OCI-LY1 (cell line): ENCODE results near the gene THOC5.
"Not testable (repeated sequence)": the region's sequence is repeated elsewhere in the genome, so short reads cannot be mapped to it uniquely, and the experiment has no call there.

Source experiments
- H2AFZ ChIP-seq: fragments of 200-600 bp; sonication (generic), shearing (Covaris generic); 2 replicates; pipeline ENCODE4 v1.6.0; 2014; ENCODE audit warnings: antibody characterized with exemption, mild to moderate bottlenecking, low read length
- H3F3A ChIP-seq: fragments of 200-600 bp; sonication (generic), shearing (Covaris generic); 2 replicates; pipeline ENCODE4 v1.6.0; 2014; ENCODE audit warnings: mild to moderate bottlenecking, antibody characterized with exemption, low read length, moderate library complexity; ENCODE audit not compliant: insufficient read depth
- H3K27ac ChIP-seq: fragments of 200-600 bp; sonication (generic); 2 replicates; pipeline ENCODE4 v1.5.1; 2014; ENCODE audit warnings: low read length, mixed run types, mild to moderate bottlenecking, low read depth; ENCODE audit not compliant: poor library complexity, severe bottlenecking
- H3K27me3 ChIP-seq: fragments of 200-600 bp; sonication (generic); 2 replicates; pipeline ENCODE4 v1.6.0; 2014; ENCODE audit warnings: antibody characterized with exemption, mild to moderate bottlenecking, low read length, moderate library complexity; ENCODE audit not compliant: insufficient read depth
- H3K36me3 ChIP-seq: fragments of 200-600 bp; sonication (generic); 2 replicates; pipeline ENCODE4 v1.6.1; 2014; ENCODE audit warnings: mild to moderate bottlenecking, antibody characterized with exemption, low read length, moderate library complexity, mixed read lengths; ENCODE audit not compliant: insufficient read depth
- H3K4me1 ChIP-seq: fragments of 200-600 bp; sonication (generic); 2 replicates; pipeline ENCODE4 v1.5.1; 2014; ENCODE audit warnings: mild to moderate bottlenecking, low read length, moderate library complexity; ENCODE audit not compliant: insufficient read depth, severe bottlenecking
- H3K4me2 ChIP-seq: fragments of 200-600 bp; sonication (generic), shearing (Covaris generic); 2 replicates; pipeline ENCODE4 v1.6.1; 2014; ENCODE audit warnings: low read length
- H3K4me3 ChIP-seq: fragments of 200-600 bp; sonication (generic); 2 replicates; pipeline ENCODE4 v1.5.1; 2014; ENCODE audit warnings: low read length, low read depth, mild to moderate bottlenecking, mixed read lengths; ENCODE audit not compliant: poor library complexity, severe bottlenecking
- H3K79me2 ChIP-seq: fragments of 200-600 bp; shearing (Covaris generic); 2 replicates; pipeline ENCODE4 v1.6.1; 2016; ENCODE audit warnings: mixed run types, low read length, mixed read lengths; ENCODE audit not compliant: insufficient read depth
- H3K9ac ChIP-seq: fragments of 200-600 bp; sonication (generic), shearing (Covaris generic); 2 replicates; pipeline ENCODE4 v1.6.1; 2014; ENCODE audit warnings: mild to moderate bottlenecking, low read length, mixed read lengths
- H3K9me2 ChIP-seq: fragments of 200-600 bp; sonication (generic), shearing (Covaris generic); 2 replicates; pipeline ENCODE4 v1.6.1; 2014; ENCODE audit warnings: low read depth, mild to moderate bottlenecking, low read length, mixed read lengths
- H3K9me3 ChIP-seq: fragments of 200-600 bp; shearing (Covaris generic); 2 replicates; pipeline ENCODE4 v1.6.1; 2014; ENCODE audit warnings: low read length, mixed read lengths
- H4K20me1 ChIP-seq: fragments of 200-600 bp; sonication (generic), shearing (Covaris generic); 2 replicates; pipeline ENCODE4 v1.6.0; 2016; ENCODE audit warnings: mild to moderate bottlenecking, low read length; ENCODE audit not compliant: insufficient read depth
- CTCF ChIP-seq: fragments of 200-600 bp; sonication (generic), shearing (Covaris generic); IDR thresholded peaks from 2 replicates; pipeline ENCODE4 v1.5.1; 2017; ENCODE audit warnings: mild to moderate bottlenecking, antibody characterized with exemption, low read length, moderate library complexity, mixed read lengths
- EZH2 ChIP-seq: fragments of 200-600 bp; sonication (generic), shearing (Covaris generic); IDR thresholded peaks from 2 replicates; pipeline ENCODE4 v1.8.0; 2017; ENCODE audit warnings: borderline replicate concordance, mixed run types, mild to moderate bottlenecking, antibody characterized with exemption, low read length, moderate library complexity, mixed read lengths

The THOC5 gene

DNA sequence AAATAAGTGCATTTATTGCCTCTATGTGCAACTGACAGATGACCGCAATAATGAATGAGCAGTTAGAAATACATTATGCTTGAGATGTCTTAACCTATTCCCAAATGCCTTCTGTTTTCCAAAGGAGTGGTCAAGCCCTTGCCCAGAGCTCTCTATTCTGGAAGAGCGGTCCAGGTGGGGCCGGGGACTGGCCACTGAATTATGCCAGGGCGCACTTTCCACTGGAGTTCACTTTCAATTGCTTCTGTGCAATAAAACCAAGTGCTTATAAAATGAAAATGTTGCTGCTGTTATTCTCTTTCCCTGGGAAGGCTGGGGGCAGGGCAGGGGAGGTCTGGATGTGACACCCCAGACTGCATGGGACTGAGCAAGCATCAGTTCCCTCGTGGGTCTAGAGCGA is 62.5 kb downstream of the THOC5 start:
- H3K27ac ChIP-seq = no peak overlapping the region
- H4K20me1 ChIP-seq = no peaks in the 10 kb centered on the region
- no peaks in the 10 kb centered on the region for H3K9me2 ChIP-seq
- H3K4me3 ChIP-seq = no peak overlapping the region
- H3K27me3 ChIP-seq = no peaks in the 10 kb centered on the region
- H3K4me1 ChIP-seq = no peaks in the 10 kb centered on the region
- H3K79me2 ChIP-seq = no peaks in the 10 kb centered on the region
- no peaks in the 10 kb centered on the region for H3K9me3 ChIP-seq
- no peaks in the 10 kb centered on the region for H3F3A ChIP-seq
- H2AFZ ChIP-seq = no peak overlapping the region
- H3K4me2 ChIP-seq = no peak overlapping the region
- no peak overlapping the region for H3K9ac ChIP-seq
- no peak for TF ChIP-seq EZH2
- H3K36me3 ChIP-seq = no peaks in the 10 kb centered on the region

DNA sequence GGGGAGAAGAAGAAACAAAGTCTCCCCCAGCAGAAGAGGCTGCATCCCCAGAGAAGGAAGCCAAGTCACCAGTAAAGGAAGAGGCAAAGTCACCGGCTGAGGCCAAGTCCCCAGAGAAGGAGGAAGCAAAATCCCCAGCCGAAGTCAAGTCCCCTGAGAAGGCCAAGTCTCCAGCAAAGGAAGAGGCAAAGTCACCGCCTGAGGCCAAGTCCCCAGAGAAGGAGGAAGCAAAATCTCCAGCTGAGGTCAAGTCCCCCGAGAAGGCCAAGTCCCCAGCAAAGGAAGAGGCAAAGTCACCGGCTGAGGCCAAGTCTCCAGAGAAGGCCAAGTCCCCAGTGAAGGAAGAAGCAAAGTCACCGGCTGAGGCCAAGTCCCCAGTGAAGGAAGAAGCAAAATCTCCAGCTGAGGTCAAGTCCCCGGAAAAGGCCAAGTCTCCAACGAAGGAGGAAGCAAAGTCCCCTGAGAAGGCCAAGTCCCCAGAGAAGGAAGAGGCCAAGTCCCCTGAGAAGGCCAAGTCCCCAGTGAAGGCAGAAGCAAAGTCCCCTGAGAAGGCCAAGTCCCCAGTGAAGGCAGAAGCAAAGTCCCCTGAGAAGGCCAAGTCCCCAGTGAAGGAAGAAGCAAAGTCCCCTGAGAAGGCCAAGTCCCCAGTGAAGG is 64.3 kb downstream of the THOC5 start:
- not testable (repeated sequence) for H3K4me1 ChIP-seq, H3K9me2 ChIP-seq, H3K36me3 ChIP-seq, H3K4me3 ChIP-seq, H3K4me2 ChIP-seq, H3K9ac ChIP-seq, H3K27me3 ChIP-seq, H4K20me1 ChIP-seq, H3K9me3 ChIP-seq, H3K79me2 ChIP-seq, H3K27ac ChIP-seq, H2AFZ ChIP-seq, H3F3A ChIP-seq

DNA sequence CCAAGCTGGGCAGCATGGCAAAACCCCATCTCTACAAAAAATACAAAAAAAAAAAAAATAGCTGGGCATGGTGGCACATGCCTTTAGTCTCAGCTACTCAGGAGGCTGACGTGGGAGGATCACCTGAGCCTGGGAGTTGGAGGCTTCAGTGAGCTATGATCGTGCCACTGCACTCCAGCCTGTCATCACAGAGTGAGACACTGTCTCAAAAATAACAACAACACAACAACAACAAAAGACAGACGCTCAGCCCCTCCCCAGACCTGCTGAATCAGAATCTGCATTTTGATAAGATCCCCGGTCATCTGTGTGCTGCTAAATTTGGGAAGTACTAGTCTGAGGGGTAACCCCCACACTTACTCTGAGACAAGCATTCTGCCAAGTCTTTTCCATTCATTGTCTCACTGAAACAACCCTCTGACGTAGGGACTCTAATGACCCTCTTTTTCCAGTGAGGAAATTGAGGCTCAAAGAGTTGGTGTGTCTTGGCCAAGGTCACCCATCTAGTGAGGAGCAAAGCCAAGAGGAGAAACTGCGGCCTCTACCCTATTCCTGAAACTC is 66.1 kb downstream of the THOC5 start:
- H3K27me3 ChIP-seq = no peaks in the 10 kb centered on the region
- no peaks in the 10 kb centered on the region for H3K79me2 ChIP-seq
- H4K20me1 ChIP-seq = no peaks in the 10 kb centered on the region
- no peaks in the 10 kb centered on the region for H3F3A ChIP-seq
- H3K4me1 ChIP-seq = no peaks in the 10 kb centered on the region
- H3K27ac ChIP-seq = no peak overlapping the region
- TF ChIP-seq EZH2 (no peak), CTCF (no peak)
- no peak overlapping the region for H2AFZ ChIP-seq
- no peaks in the 10 kb centered on the region for H3K9me2 ChIP-seq
- H3K4me2 ChIP-seq = no peak overlapping the region
- H3K9ac ChIP-seq = no peak overlapping the region
- H3K36me3 ChIP-seq = no peaks in the 10 kb centered on the region
- H3K9me3 ChIP-seq = no peaks in the 10 kb centered on the region
- no peak overlapping the region for H3K4me3 ChIP-seq

GRCh38 chr22:29485448-29485847 is 68.1 kb downstream of the THOC5 start:
- no peaks in the 10 kb centered on the region for H3K4me1 ChIP-seq
- no peak overlapping the region for H3K4me3 ChIP-seq
- no peaks in the 10 kb centered on the region for H3K36me3 ChIP-seq
- no peak overlapping the region for H3K4me2 ChIP-seq
- H4K20me1 ChIP-seq = no peaks in the 10 kb centered on the region
- H3K9me3 ChIP-seq = no peaks in the 10 kb centered on the region
- H3F3A ChIP-seq = no peaks in the 10 kb centered on the region
- H2AFZ ChIP-seq = no peak overlapping the region
- no peaks in the 10 kb centered on the region for H3K79me2 ChIP-seq
- H3K9me2 ChIP-seq = no peaks in the 10 kb centered on the region
- no peak for TF ChIP-seq EZH2
- no peak for TF ChIP-seq CTCF
- H3K27ac ChIP-seq = no peak overlapping the region
- no peaks in the 10 kb centered on the region for H3K27me3 ChIP-seq
- H3K9ac ChIP-seq = no peak overlapping the region
